GM21526 (cell line): Measurements from ENCODE around the gene SPIB.
"Not testable (repeated sequence)": the region's sequence is repeated elsewhere in the genome, so short reads cannot be mapped to it uniquely, and the experiment has no call there.

Source experiments
- ATAC-seq: cut with Tn5 transposase; IDR thresholded peaks from one replicate; pipeline ENCODE4 v1.9.1; 2021; ENCODE audit warnings: moderate library complexity; ENCODE audit not compliant: unreplicated experiment, low FRiP score

SPIB gene

DNA sequence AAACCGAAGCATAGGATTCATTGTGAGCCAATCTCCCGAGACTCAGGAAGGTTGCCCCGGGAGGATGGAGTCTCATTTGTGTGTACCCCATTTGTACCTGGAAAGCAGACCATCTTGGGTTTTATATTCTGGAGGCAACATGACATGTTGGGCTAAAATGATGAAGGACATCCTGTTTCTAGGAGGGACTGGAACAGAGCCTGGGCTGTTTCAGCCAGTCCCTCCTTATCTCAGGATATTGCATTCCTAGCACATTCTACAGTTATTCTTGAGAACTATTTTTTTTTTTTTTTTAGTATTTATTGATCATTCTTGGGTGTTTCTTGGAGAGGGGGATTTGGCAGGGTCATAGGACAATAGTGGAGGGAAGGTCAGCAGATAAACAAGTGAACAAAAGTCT, 28.4 kb upstream of the SPIB start:
- not testable (repeated sequence) for ATAC-seq

- ATAC-seq, result not testable (repeated sequence)
These were observed 27.8 kb upstream of the SPIB start for GRCh38 chr19:50390952-50391351.

DNA sequence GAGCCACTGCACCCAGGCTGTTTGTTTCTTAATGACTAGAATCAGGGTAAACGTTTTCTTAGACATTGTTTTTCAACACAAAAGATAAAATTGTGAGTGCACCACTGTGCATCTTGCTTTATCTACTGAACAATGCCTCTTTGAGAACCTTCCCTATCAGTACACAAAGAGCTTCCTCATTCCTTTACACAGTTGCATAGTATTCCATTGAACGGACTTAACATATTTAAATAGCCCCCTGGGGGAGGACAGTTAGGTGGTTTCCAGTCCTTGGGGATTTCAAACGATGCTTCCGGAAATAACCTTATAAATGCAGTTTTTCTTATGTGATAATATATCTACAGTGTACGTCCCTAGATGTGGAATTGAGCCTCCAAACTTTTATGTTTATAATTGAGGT, 26.0 kb upstream of the SPIB start:
- ATAC-seq, result no peak

GRCh38 chr19:50393589-50393988, 25.1 kb upstream of the SPIB start:
- ATAC-seq, result no peak

DNA sequence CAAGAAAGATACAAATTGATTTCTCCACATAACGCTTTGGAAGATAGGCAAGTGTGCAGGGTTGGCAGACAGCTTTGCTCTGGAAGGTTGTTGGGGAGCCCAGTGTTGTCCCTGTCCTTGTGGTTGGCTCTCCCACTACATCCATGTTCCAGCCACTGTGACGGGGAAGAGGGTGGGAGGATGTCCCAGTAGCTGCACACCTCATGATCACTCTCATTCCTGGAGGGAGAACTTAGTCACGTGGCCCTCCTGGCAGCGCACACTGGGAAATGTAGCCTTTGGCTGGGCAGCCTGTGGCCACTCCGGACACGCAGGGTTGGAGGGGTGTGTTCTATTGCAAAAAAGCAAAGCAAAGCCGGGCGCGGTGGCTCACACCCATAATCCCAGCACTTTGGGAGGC, 24.7 kb upstream of the SPIB start:
- no peak for ATAC-seq

DNA sequence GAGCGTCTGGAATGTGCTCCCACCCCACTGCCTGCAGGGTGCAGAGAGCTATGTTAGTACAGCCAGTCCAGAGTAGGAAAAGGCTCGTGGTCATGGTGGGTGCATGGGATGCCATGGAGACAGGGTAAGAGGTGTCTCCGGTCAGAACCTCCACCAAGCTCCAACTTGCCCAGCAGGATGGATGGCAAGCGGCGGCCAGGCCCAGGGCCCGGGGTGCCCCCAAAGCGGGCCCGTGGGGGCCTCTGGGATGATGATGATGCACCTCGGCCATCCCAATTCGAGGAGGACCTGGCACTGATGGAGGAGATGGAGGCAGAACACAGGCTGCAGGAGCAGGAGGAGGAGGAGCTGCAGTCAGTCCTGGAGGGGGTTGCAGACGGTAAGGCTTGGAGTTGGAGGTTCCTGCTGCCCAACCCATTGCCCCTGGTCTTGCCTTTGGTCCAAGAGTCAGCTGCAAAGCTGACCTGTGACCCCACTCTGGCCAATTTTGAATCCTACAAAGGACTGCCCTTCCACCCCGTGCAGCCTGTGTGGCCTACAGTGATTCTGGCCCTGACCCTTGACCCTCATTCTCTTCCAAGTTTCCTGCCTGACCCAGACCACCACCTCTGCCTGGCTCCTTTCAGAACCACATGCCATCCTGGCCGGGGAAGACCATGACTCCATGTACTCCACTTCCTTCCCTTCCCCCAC, 19.9 kb upstream of the SPIB start:
- ATAC-seq, result no peak

- no peak for ATAC-seq
These were observed 19.4 kb upstream of the SPIB start for GRCh38 chr19:50399368-50399745.

DNA sequence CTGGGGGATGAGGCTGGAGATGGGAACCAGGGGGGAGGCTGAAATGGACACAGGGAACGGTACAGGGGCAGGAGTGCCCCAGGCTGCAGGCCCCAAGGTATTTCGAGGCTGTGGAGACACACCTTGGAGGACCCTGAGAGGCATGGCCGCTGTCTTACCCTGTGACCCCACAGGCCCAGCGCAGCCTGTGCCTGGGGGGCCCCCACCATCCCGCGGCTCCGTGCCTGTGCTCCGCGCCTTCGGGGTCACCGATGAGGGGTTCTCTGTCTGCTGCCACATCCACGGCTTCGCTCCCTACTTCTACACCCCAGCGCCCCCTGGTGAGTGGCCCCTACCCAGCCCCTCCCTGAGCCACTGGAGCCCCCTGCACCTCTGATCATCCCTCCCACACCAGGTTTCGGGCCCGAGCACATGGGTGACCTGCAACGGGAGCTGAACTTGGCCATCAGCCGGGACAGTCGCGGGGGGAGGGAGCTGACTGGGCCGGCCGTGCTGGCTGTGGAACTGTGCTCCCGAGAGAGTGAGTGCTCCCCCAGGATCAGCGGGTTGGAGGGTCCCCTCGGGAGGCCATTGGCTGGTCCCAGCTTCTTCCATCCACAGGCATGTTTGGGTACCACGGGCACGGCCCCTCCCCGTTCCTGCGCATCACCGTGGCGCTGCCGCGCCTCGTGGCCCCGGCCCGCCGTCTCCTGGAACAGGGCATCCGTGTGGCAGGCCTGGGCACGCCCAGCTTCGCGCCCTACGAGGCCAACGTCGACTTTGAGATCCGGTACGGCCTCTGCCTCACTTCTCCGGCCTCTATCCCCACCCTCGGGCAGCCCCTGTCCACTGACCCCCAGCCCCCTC, 16.9 kb upstream of the SPIB start:
- no peak for ATAC-seq

GRCh38 chr19:50402544-50403301, 16.0 kb upstream of the SPIB start:
- ATAC-seq, result no peak

GRCh38 chr19:50406156-50406820, 12.4 kb upstream of the SPIB start:
- ATAC-seq, result no peak

DNA sequence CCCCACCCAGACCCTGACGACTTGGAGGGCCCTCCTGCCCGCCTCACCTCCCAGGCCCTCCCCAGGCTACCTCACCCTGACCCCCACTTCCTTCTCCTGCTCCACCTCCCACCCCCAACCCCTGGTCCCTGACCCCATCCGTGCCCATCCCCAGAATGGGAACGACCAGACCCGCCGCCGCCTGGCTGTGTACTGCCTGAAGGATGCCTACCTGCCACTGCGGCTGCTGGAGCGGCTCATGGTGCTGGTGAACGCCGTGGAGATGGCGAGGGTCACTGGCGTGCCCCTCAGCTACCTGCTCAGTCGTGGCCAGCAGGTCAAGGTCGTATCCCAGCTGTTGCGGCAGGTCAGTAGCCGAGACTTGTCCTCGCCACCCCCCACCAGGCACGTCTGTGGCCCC, 11.9 kb upstream of the SPIB start:
- no peak for ATAC-seq

GRCh38 chr19:50409347-50409746, 9.4 kb upstream of the SPIB start:
- ATAC-seq, result no peak

DNA sequence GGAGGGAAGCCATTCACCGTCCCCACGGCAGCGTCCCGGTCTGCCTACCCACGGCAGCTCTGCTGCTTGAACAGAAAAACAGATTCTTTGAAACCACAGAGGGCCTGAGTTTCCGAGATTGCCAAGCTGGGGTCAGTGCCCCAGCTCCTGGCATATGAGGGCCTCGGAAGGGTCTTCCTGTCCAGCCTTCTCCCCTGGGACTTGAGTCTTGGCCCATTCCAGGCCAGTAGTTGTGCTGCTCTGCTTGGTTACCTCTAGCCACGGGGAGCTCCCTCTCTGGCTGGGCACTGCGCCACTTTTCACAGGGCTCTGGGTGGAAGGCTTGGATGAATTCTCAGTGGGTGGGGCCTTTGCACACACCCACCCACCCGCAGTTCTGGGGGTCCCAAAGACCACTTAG, 8.6 kb upstream of the SPIB start:
- no peak for ATAC-seq

DNA sequence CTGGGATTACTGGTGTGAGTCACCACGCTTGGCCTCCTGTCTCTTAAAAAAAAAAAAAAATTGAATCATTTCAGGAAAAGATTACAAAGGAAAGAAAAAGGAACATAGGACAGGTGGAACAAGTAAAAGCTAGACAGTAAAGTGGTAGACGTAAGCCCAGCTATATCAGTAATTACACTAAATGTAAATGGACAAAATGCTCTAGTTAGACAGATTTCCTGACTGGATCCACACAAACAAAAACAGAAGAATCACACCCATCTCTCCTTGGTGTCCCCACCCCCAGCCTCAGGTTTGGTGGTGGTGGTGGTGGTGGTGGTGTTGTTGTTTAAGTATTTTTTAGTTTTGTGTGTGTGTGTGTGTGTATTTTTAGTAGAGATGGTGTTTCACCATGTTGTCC, 6.3 kb upstream of the SPIB start:
- no peak for ATAC-seq

GRCh38 chr19:50413096-50413495, 5.6 kb upstream of the SPIB start:
- ATAC-seq, result no peak

DNA sequence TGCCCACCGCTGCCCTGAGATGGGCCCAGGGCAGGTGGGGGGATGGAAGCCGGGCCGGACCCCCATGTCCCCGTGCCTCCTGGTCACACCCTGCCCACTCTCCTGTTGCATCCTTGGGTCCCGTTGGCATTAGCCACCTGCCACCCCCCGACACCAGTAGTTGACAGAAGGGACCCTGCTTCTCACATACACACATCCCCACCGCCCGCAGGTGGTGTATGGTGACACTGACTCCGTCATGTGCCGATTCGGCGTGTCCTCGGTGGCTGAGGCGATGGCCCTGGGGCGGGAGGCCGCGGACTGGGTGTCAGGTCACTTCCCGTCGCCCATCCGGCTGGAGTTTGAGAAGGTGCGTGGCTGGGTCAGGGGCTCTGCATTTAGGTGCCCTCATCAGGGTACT, 5.2 kb upstream of the SPIB start:
- no peak for ATAC-seq

- ATAC-seq, result peak; percentile 17
These were observed 3.7 kb upstream of the SPIB start for GRCh38 chr19:50414864-50415660.

GRCh38 chr19:50415661-50416033, 3.1 kb upstream of the SPIB start:
- ATAC-seq, result peak; percentile 47

DNA sequence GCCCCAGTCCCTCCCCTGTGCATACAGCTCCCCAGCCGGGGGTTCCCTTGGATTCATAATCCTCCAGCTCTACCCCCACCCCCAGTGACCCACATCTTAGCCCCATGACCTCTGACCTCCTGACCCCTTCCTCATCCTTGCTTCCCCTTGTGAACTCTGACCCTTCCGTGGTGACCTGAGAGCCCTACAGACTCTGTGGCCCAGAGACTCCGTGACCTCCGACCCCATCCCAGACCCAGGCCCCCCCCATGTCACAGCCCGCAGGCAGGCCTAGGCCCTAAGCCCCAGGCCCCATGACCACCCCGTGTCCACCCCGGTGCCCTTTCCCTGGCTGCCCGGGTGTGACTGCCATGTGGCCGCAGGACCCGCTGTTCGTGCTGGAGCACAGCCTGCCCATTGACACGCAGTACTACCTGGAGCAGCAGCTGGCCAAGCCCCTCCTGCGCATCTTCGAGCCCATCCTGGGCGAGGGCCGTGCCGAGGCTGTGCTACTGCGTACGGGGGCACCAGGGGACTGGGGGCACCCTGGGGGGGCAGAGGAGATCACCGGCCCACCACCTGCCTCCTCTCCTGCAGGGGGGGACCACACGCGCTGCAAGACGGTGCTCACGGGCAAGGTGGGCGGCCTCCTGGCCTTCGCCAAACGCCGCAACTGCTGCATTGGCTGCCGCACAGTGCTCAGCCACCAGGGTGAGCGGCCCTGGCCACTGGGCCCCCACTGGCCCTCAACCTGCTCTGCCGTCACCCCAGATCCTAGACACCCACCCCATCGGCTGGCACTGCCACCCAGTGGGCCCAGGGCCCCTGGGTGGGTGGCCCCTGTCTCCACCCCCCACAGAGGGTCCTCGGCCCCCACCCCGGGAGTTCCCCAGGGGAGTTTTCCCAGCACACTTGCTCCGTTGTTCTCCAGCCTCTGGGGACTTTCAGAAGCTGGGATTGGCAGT, 2.4 kb upstream of the SPIB start:
- ATAC-seq, result no peak
